ENCODE measurements around the gene SLC22A1. TPM values are rescaled to one million over a fixed set of nuclear protein-coding genes. Genes with fewer than 3 reads are reported as not detected.

SLC22A1 gene
- total RNA-seq, 1 experiment from 2014 or later = not detected

DNA sequence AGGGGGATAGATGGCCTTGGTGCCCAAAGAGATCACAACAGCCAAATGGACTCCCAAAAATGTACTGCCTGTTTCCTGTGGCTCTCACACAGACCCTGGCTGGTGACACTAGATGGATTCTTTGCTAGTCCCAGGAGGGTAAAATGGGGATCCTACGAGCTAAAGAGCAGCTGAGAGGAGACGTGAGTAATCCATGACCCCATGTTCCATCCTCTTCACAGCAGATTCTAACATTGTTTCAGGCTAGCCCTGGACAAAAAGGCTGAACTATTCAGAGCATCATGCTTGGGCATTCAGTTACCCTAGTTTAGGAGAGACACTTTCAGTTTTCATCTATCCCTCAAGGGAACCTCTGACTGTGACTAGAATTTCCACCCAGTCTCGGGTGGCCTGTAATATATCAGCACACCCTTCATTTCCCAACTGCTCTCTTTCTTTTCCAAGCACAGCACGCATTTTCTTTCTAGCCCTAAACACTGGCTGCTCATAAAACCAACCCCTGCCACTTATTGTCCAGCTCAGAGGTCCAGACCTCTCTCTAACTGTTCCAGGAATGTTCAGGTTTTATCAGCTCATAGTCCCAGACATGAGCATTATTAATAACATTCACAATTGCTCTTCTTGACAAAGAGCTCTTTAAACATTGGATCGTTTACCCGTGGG lies 48.5 kb downstream of the SLC22A1 start:
- DNase-seq (ENCODE audit: low spot score) = no peak

DNA sequence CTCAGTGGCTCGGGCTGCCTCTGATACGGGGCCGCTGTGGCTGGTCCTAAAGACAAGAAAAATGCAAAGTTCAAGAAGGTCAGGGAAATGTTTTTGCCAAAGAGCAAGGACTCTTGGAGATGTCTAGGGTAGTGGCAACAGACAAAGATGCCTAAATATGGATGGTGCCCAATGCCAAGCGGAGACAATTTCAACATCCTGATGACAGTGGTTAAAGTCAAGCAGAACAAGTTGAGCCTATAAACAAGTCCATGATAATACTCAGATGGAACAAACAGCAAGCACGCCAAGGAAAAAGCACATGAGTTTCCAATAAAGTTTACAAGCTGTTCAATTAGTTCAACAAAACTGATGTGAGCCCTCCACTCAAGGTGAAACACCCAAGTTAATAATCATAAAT lies 51.1 kb downstream of the SLC22A1 start:
- no peak for DNase-seq (ENCODE audit: low spot score)

DNA sequence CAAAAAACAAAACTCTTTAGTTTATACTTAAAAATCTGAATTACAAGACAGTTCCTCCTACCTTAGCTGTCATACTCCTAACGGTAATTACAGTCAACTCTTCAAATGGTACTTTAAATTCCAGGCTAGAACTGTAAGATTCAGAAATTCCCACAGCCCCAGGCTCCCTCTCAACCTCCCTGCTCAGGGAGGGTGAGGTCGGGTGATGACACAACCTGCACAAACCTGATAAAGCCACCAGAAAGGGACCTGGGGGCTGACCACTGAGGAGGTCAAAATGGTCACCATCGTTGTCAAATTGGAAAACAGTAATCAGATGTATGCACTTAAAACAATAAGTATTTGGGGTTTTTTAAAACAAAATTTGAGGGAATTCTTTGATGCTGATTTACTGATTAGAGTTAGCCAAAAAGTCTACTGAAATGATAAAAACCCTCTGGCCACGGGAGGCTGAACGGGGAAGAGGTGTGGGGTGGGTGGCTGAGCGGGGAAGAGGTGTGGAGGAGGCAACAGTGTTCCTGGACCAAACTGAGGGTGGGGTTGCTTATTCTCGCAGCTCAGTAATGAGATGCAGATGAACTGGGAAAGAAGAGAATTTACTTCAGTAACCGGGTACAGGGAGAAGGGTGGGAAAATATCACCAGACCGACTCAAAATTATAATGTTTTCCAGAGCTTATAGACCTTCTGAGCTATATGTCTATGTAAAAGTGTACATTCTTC lies 52.4 kb downstream of the SLC22A1 start:
- no peak for DNase-seq (ENCODE audit: low spot score)

DNA sequence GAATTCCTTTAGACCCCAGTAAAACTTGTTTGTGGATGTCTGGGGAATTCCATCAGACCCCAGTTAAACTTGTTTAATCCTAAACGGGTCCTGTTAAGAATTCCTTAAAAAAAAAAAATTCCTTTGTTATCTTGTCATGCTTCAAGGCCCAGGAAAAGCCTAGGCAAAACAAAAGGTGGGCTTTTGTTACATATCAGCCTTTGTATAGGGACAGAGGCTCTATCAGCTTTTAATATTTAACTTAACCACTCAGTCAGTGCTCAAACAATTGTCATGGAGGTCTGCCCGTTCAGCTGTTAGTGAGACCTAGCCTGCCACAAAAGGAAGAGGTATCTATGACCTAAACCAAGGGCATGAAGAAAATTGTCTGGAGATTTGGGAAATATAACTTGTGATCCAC lies 53.1 kb downstream of the SLC22A1 start:
- DNase-seq (ENCODE audit: low spot score) = no peak

DNA sequence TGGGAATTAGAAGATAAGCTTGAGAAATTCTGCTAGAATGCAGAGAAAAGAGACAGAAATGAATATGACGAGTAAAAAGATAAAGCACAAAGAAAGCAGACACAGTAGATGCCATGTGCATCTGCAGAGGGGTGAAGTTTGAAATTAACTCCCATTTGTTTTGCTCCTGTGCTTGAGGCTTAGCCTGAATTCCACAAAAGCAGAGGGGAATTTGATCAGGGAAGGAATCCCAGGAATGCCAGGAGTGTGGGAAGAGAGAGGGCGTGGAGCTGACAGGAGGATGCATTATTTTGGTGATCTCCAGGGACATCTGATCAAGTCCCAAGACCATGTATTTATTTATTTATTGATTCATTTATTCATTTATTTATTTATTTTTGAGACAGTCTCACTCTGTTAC lies 55.6 kb downstream of the SLC22A1 start:
- DNase-seq (ENCODE audit: low spot score) = no peak

DNA sequence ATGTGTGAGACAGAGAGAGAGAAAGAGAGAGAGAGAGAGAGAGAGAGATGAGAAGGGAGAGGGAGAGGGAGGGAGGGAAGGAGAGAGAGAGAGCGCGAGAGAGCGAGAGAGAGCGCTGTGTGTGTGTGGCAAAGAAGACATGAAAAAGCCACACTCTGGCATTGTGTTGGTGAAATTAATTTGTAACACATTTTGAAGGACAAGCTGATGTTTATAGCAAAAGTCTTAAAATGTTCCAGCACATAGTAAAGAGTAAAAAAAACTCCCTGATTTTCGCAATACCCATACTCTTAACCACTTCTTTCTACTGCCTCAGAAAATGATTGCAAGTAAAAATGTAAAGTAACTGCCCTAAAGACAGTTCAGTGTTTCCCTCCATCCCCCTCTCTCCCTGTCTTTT lies 56.7 kb downstream of the SLC22A1 start:
- no peak for DNase-seq (ENCODE audit: low spot score)

DNA sequence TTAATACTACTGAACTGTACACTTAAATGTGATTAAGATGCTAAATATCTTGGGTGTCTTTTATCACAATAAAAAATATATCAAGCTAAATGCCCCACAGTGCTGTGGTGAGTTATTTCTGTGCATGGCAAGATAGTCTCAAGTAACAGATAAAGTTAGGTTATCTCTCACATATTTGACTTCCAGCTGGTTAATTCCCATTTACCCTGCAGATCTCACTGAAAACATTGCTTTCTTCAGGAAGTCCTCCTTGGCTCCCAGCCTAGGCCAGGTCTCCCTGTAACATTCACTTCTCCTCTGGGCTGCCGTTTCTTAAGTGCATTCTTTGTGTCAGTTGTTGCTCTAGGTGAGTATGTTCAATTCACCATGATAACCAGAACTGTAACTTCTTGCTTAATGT lies 59.1 kb downstream of the SLC22A1 start:
- DNase-seq (ENCODE audit: low spot score) = no peak

- DNase-seq (ENCODE audit: low spot score) = no peak
Measured at GRCh38 chr6:160188773-160189172, 67.2 kb downstream of the SLC22A1 start.

GRCh38 chr6:160190081-160190480 lies 68.5 kb downstream of the SLC22A1 start:
- no peak for DNase-seq (ENCODE audit: low spot score)

DNA sequence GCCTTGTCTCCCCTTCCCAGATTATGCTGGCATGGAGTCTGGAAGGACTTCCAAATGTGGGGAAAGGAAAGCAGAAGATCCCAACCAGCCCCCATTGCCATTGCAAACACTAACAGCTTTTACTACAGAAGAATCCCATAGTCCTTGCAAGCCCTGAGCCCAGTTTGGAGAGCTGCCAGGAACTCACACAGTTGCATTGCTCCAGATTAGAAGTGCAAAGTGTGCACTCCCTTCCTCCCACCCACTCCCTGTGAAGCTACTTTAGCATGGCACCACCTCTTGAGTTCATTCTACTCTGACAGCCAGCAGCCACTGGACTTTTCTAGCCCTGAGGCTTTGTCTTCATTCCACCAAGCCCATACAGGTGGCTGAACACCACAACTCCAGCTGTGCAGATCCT lies 69.4 kb downstream of the SLC22A1 start:
- no peak for DNase-seq (ENCODE audit: low spot score)

- no peak for DNase-seq (ENCODE audit: low spot score)
Measured at GRCh38 chr6:160192840-160193239, 71.2 kb downstream of the SLC22A1 start.

- DNase-seq (ENCODE audit: low spot score) = no peak
Measured at GRCh38 chr6:160194808-160195207, 73.2 kb downstream of the SLC22A1 start.

DNA sequence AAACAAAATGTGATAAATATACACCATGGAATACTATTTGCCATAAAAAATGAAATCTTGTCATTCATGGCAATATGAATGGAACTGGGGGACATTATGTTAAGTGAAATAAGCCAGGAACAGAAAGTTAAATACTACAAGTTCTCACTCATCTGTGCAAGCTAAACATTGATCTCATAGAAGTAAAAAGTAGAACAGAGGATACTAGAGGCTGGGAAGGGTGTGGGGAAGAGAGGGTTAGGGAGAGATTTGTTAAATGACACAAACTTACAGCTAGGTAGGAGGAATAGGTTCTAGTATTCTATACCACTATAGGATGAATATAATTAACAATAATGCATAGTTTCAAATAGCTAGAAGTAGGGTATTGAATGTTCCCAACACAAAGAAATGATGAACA lies 76.0 kb downstream of the SLC22A1 start:
- no peak for DNase-seq (ENCODE audit: low spot score)

DNA sequence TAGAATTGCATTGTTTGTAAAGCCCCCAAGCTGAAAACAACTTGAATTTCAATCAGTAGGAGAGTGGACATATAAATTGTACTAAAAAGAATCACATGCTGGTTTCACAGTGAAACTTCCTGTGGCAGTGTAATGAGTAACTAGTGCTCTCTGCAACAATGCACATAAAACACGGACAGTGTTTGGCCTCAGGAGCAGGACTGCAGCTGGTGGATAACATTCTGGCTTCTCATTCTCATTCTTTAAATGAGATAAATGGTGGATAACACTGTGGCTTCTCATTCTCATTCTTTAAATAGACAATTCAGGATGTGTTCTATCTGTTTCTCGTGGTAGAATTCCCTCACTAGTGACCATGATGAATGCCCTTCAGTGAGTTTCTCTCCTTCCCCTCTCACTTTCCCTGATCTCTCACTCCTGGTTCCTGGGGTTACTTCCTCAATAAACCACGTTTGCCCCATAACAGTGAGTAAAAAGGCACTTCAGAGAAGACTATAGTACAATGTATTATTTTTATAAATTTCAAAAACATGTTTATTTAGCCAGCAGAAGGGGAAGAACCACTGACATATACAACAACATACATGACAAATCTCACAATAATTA lies 77.1 kb downstream of the SLC22A1 start:
- DNase-seq (ENCODE audit: low spot score) = no peak

DNA sequence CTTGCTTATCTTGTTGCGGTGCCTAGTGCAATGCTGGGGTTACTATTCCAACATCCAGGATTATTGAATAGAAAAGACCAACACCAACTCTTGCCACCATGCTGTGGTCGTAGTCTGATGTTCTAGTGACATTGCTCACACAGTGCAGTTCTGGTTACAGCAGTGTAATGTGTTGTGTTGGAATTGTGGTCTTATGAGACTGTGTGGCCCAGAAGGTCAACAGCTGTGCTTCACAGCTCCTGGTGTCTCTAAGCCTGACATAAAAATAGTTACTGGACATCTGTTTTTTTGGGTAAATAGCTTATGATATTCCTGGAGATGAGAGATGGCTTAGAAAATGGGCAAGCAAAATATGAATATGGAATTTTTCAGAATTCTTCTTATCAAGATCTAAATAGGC lies 79.4 kb downstream of the SLC22A1 start:
- no peak for DNase-seq (ENCODE audit: low spot score)

- peak; percentile 56 for DNase-seq (ENCODE audit: low spot score)
Measured at GRCh38 chr6:160202411-160202810, 80.8 kb downstream of the SLC22A1 start.

DNA sequence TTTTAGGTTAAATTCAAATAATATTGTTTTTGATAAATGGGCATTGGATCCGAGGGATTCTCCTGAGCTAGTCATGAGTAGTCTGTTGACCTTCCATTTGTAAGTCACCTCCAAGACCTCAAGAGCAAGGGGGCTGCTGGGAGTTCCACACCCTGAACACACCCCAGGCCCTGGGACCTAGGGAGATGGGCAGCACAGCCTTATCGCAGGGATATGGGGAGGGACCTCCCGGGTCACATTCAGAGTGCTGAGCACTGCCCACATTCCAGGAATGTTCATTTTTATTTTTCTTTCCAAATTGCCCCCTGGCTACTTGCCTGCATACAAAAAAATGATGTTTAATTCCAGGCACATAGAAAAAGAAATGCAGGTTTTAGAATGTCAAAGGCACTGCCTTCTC lies 81.5 kb downstream of the SLC22A1 start:
- no peak for DNase-seq (ENCODE audit: low spot score)

- no peak for DNase-seq (ENCODE audit: low spot score)
Measured at GRCh38 chr6:160203522-160203921, 81.9 kb downstream of the SLC22A1 start.

DNA sequence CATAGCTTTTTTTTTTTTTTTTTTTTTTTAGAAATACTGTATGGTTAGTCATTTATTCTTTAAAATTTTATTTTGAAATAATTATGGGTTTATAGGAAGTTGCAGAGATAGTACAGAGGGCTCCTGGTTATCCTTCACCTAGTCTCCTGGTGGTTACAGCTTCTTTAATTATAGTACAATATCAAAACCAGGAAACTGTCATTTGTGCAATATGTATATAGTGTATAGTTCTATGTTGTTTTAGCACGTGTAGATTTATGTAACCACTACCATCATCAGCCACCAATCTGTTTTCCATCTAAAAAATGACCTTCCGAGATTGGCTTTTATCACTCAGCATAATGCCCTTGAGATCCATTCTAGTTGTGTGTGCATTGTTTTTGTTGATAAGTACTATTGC lies 82.3 kb downstream of the SLC22A1 start:
- DNase-seq (ENCODE audit: low spot score) = no peak

DNA sequence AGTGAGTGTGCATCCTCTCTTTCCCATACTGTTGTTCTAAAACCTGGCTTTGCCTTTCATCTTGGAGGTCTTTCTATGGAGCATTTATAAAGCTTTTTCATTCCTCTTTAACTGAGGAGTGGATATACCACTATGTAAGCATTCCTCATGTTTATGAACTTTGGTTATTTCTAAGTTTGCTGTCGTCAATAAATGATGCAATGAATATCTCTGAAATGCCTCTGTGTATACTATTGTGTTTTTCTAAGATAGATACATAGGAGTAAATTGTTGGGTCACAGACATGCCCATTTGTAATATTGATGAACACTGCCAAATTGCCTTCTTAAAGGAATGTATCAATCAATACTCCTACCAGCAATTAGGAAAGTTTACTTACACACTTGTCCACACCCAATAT lies 83.1 kb downstream of the SLC22A1 start:
- no peak for DNase-seq (ENCODE audit: low spot score)

GRCh38 chr6:160207618-160208017 lies 86.0 kb downstream of the SLC22A1 start:
- no peak for DNase-seq (ENCODE audit: low spot score)

Data from H4 (cell line).